GM20000 (cell line): ENCODE measurements around the gene LGALS1.

Experiments used
- DNase-seq: peaks from one replicate; pipeline ENCODE4 v3.0.0; 2012; ENCODE audit warnings: low spot score
- CTCF ChIP-seq: IDR thresholded peaks from 2 replicates; pipeline ENCODE4 v1.5.1; 2012; ENCODE audit warnings: mild to moderate bottlenecking, control low read depth; ENCODE audit errors: extremely low read depth, missing control alignments

The LGALS1 gene

DNA sequence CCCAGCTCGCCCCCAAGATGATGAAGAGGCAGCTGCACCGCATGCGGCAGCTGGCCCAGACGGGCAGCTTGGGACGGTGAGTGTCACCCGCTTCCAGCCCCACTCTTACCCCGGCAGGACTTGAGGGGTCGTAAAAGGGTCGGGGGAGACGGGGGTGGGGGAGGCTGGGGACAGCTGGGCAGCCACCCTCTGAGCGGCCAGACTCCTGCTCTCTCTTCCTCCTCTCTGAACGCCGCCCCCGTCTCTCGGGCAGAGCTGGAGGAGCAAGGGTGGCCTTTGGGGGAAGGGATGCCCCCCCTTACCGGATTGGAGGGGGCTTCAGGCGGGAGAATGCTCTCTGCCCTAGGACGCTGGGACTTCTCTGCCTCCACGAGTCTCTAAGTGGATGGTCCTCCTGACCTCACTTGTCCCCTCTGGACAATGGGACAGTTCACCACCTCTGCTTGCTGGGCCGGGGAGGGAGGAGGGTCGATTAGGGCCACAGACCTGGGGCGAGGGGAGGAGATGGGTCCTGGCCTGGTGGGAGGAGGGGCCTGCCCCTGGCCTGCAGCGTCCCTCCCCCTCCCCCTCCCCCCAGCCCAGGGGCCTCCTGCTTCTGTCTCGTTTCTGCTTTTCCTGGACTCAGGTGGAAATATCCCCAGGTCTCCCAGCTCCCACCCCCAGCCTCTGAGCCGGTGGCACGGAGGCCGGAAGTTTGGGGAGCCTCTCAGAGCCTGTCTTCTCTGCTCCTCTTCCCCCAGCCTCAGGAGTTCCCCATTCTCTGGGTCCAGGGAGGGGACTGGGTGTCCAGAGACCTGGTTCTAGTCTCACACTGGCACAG, 35.5 kb upstream of the LGALS1 start:
- no peak for TF ChIP-seq CTCF

DNA sequence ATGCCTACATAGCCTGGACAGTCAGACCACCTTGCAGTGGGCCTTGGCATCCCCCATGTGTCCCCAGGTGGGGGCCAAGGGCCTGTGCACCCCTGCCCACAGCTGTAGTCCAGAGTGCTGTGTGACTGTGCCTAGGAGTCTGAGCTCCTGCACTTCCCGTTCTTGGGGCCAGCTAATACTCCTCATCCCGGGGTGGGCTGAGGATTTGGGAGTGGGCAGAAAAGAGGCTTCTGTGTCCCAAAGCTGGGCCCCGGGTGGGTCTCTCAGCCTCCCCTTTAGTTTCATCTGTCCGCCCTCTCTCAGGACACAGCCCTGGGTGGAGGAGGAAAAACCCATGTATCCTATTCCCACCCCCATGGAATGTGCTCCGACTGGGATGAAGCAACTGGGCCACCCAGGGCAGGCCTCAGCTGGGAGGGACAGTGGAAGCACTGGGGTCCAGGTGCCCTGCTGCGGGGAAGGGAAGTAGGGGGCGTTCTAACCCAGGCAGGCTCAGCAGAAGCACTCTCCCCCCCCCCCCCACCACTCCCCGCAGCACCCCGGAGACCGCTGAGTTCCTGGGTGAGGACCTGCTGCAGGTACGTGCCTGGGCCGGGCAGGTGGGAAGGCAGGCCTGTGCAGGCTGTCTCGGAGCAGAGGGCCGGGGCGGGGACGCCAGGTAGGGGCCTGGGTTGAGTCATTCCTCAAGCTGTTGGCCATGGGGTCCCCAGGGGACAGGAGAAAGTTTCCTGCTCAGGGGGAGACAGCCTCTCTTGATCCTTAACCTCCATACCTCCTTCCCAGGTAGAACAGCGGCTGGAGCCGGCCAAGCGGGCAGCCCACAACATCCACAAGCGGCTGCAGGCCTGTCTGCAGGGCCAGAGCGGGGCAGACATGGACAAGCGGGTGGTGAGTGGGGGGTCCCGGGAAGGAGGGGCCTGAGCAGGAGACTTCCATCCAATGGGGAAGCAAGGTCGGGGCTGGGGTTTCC, 34.6 kb upstream of the LGALS1 start:
- TF ChIP-seq CTCF, result no peak
- no peak for DNase-seq

More for the DNA sequence above, 35.5 kb upstream of the LGALS1 start:
- peak; percentile 63 for DNase-seq

DNA sequence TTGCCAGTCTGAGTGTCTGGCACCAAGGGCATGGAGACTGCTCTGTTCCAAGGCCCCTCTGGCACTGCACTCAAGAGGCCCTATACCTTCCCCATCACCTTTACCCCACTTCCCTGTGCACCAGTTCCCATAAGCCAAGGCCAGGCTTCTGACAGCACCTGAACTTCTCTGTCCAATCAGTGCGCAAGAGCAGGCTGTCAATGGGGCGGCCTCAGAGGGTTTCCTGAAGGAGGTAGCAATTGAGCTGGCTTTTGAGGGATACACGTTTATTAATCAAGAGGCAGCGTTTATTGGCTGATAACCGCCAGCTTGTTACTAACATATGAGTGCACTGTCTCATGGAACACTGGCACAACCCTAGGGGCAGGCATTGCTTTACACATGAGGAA, 33.9 kb upstream of the LGALS1 start:
- no peak for TF ChIP-seq CTCF
- no peak for DNase-seq

- peak; percentile 91 for TF ChIP-seq CTCF
- peak; percentile 89 for DNase-seq
Measured at GRCh38 chr22:37643225-37643847, 32.1 kb upstream of the LGALS1 start.

GRCh38 chr22:37647317-37647716, 28.1 kb upstream of the LGALS1 start:
- no peak for TF ChIP-seq CTCF
- no peak for DNase-seq

DNA sequence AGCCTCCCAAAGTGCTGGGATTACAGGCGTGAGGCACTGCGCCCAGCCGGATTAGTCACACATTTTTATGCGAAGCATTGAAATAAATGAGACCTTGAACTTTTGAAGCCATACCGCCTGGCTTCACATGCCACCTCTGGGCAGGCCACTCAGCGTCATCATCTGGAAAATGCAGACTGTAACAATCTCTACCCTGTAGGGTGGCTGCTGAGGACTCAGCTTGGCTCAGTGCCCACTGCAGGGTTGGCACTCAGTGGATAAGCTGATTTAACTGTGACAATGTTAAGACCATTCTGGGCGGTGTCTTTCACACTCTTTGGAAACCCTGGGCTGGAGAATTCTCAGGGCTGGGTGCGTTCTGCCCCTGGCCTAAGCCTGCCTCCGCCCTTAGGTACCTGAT, 27.5 kb upstream of the LGALS1 start:
- no peak for TF ChIP-seq CTCF
- no peak for DNase-seq
